Measurements from ENCODE around the gene FCN3.

Gene FCN3

GRCh38 chr1:27374362-27375086 is at the start of gene FCN3:
Gene FCN3 (minus strand): TSS chr1:27374824. CDS start chr1:27374818, 6 bp downstream.
- TF ChIP-seq POLR2A (IDR thresholded peaks at IDR 0.05; ENCODE audit: extremely low read depth, insufficient read length) (no peak), MYC (IDR thresholded peaks at IDR 0.05; ENCODE audit: low read depth, low read length) (no peak), MAX (IDR thresholded peaks at IDR 0.05; ENCODE audit: low read depth, low read length) (no peak), CTCF (IDR thresholded peaks at IDR 0.05; ENCODE audit: low read depth, low read length) (no peak)
- peak; percentile 61 for DNase-seq (ENCODE audit: low read depth)
- no peak within 1 kb of the TSS for H3K4me3 ChIP-seq (ENCODE audit: low read depth, low read length)

- TF ChIP-seq MYC (IDR thresholded peaks at IDR 0.05; ENCODE audit: low read depth, low read length), result no peak
- no peak for TF ChIP-seq POLR2A (IDR thresholded peaks at IDR 0.05; ENCODE audit: extremely low read depth, insufficient read length)
- TF ChIP-seq CTCF (IDR thresholded peaks at IDR 0.05; ENCODE audit: low read depth, low read length), result no peak
- TF ChIP-seq MAX (IDR thresholded peaks at IDR 0.05; ENCODE audit: low read depth, low read length), result no peak
- DNase-seq (ENCODE audit: low read depth), result no peak
- no peak overlapping the region for H3K4me3 ChIP-seq (ENCODE audit: low read depth, low read length)
These were observed 49.1 kb upstream of the FCN3 start for GRCh38 chr1:27423709-27424108.

- peak; percentile 92 for DNase-seq (ENCODE audit: low read depth)
- no peak for TF ChIP-seq MAX (IDR thresholded peaks at IDR 0.05; ENCODE audit: low read depth, low read length)
- TF ChIP-seq CTCF (IDR thresholded peaks at IDR 0.05; ENCODE audit: low read depth, low read length), result no peak
- no peak for TF ChIP-seq POLR2A (IDR thresholded peaks at IDR 0.05; ENCODE audit: extremely low read depth, insufficient read length)
- no peak for TF ChIP-seq MYC (IDR thresholded peaks at IDR 0.05; ENCODE audit: low read depth, low read length)
- H3K4me3 ChIP-seq (ENCODE audit: low read depth, low read length), result no peak overlapping the region
These were observed 43.9 kb upstream of the FCN3 start for GRCh38 chr1:27418326-27419185.

GRCh38 chr1:27417713-27418112 is 43.1 kb upstream of the FCN3 start:
- no peak overlapping the region for H3K4me3 ChIP-seq (ENCODE audit: low read depth, low read length)
- TF ChIP-seq MAX (IDR thresholded peaks at IDR 0.05; ENCODE audit: low read depth, low read length), result no peak
- TF ChIP-seq MYC (IDR thresholded peaks at IDR 0.05; ENCODE audit: low read depth, low read length), result no peak
- TF ChIP-seq CTCF (IDR thresholded peaks at IDR 0.05; ENCODE audit: low read depth, low read length), result no peak
- no peak for TF ChIP-seq POLR2A (IDR thresholded peaks at IDR 0.05; ENCODE audit: extremely low read depth, insufficient read length)
- no peak for DNase-seq (ENCODE audit: low read depth)

- no peak overlapping the region for H3K4me3 ChIP-seq (ENCODE audit: low read depth, low read length)
- TF ChIP-seq CTCF (IDR thresholded peaks at IDR 0.05; ENCODE audit: low read depth, low read length), result peak; percentile 77
- TF ChIP-seq POLR2A (IDR thresholded peaks at IDR 0.05; ENCODE audit: extremely low read depth, insufficient read length), result no peak
- peak; percentile 86 for DNase-seq (ENCODE audit: low read depth)
These were observed 41.9 kb upstream of the FCN3 start for GRCh38 chr1:27416387-27417111.
